Esophagus muscularis mucosa (tissue), 4 donors: ENCODE measurements around the gene DAZAP1. TPM values are rescaled to one million over a fixed set of nuclear protein-coding genes. Genes with fewer than 3 reads are reported as not detected.

ENCODE experiments used
- DNase-seq: peaks from one replicate; pipeline ENCODE4 v3.0.0-alpha.2; 2017; ENCODE audit errors: extremely low spot score
- H3K27ac ChIP-seq, 4 donors: fragments of 200-600 bp; sonication (generic); replicated peaks in 1 of 4; 1 replicate in 3 of 4; 2 replicates in 1 of 4; pipeline ENCODE4 v1.5.1; 2016 to 2019; ENCODE audit warnings: mild to moderate bottlenecking in 1 of 4
- H3K27me3 ChIP-seq, 4 donors: fragments of 200-600 bp; sonication (generic); one replicate each; pipeline versions ENCODE4 v1.5.1 to v1.6.0; 2016 to 2019
- H3K36me3 ChIP-seq, 4 donors: fragments of 200-600 bp; sonication (generic); one replicate each; pipeline ENCODE4 v1.5.1; 2016 to 2019
- H3K4me1 ChIP-seq, 4 donors: fragments of 200-600 bp; sonication (generic); one replicate each; pipeline ENCODE4 v1.5.1; 2016 to 2019
- H3K4me3 ChIP-seq, 4 donors: fragments of 200-600 bp; sonication (generic); 1 replicate in 2 of 4; 2 replicates in 2 of 4; pipeline ENCODE4 v1.5.1; 2016 to 2019; ENCODE audit warnings: mild to moderate bottlenecking in 4 of 4, moderate library complexity in 1 of 4
- H3K9me3 ChIP-seq, 4 donors: fragments of 200-600 bp; sonication (generic); 1 replicate in 3 of 4; 2 replicates in 1 of 4; pipeline ENCODE4 v1.5.1; 2016 to 2019
- EP300 ChIP-seq: sonication (generic); formaldehyde crosslinking; IDR thresholded peaks from one replicate; pipeline ENCODE4 v1.6.1; 2017; ENCODE audit warnings: antibody characterized with exemption
- POLR2A ChIP-seq: fragments of 450-650 bp; IDR thresholded peaks from one replicate; pipeline ENCODE4 v1.6.1; 2017; ENCODE audit warnings: antibody characterized with exemption, moderate library complexity, mild to moderate bottlenecking, low read depth
- POLR2AphosphoS5 ChIP-seq, 2 donors: sonication (generic); formaldehyde crosslinking; IDR thresholded peaks; one replicate each; pipeline ENCODE4 v1.6.1; 2017; ENCODE audit warnings: antibody characterized with exemption in 2 of 2
- WGBS: methylation state at CpG from one replicate; pipeline ENCODE4 v1.1.5; 2018; 5-methylcytosine and 5-hydroxymethylcytosine counted together
- intact Hi-C: fragments of 100-400 bp; cut with DNase I; formaldehyde crosslinking; loops from one replicate; pipeline ENCODE4 v1.15.1; 2023
- total RNA-seq, 4 donors: library from RNA; depleted of rRNA; stranded (reverse); fragments of >200 nt; gene quantifications; one replicate each; pipeline versions ENCODE4 v1.1.0 to v1.2.1, GENCODE V29; 2016
- TF ChIP-seq, protein P1 (sequence below), 3 experiments: fragments of 200-600 bp in 2 of 3; fragments of 450-650 bp in 1 of 3; sonication (generic) in 2 of 3; IDR thresholded peaks; one replicate each; pipeline ENCODE4 v1.5.1; 2017 to 2019; ENCODE audit warnings: antibody characterized with exemption in 3 of 3, mild to moderate bottlenecking in 2 of 3, moderate library complexity in 1 of 3

The DAZAP1 gene
- total RNA-seq, 4 donors from 2014 or later, result 44.9 to 79.4 (median 52.9) TPM

DNA sequence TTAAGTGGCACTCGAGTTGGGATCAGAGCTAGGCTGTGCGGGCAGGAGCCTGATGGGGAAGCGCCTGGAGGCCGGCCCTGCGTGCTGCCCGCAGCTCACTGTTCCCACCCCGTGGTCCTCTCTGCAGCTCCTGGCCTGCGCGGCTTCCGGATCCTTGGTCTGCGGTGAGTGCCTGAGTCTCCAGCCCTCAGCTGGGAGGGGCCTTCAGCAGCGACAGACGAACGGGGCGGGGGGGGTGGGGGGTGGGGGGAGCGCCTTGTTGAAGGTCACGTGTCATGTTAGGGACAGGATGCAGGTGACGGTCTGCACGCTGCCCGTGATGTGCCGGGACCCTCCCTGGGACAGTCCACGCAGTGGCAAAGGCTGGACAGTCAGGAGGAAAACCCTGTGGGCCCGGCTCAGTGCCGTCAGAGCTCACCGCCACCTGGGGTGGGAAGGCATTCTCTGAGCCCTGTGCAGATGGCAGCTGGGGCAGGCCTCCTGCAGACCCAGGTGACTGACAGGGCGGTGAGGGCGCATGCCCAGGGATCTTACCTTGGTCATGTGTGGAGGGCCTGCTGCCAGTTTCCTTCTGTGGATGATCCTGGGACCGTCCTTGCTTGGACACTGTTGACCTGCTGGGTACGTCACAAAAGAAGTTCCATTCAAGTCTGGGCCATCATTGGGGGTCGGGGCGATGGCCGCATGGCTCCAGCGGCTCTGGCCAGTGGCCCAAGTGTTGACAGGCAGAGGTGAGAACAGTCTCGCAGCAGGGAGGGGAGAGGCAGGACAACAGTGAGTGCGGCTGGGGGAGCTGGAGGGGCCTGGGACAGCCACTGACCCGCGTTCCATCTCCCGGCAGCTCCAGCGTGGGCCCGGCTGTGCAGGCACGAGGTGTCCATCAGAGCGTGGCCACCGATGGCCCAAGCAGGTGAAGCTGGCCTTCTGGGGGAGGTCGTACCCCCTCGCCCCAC, 19.4 kb upstream of the DAZAP1 start:
- peaks cover 45 to 71% (median 52%) of the 10 kb centered on the region in 4 donors for H3K36me3 ChIP-seq
- DNase-seq, result no peak
- H3K4me1 ChIP-seq, result peaks cover 40 to 47% (median 42%) of the 10 kb centered on the region in 4 donors
- H3K27ac ChIP-seq, result no peak overlapping the region
- no peak for TF ChIP-seq POLR2A
- no peak for TF ChIP-seq POLR2AphosphoS5 (IDR thresholded peaks at IDR 0.05)
- TF ChIP-seq, protein P1, sequence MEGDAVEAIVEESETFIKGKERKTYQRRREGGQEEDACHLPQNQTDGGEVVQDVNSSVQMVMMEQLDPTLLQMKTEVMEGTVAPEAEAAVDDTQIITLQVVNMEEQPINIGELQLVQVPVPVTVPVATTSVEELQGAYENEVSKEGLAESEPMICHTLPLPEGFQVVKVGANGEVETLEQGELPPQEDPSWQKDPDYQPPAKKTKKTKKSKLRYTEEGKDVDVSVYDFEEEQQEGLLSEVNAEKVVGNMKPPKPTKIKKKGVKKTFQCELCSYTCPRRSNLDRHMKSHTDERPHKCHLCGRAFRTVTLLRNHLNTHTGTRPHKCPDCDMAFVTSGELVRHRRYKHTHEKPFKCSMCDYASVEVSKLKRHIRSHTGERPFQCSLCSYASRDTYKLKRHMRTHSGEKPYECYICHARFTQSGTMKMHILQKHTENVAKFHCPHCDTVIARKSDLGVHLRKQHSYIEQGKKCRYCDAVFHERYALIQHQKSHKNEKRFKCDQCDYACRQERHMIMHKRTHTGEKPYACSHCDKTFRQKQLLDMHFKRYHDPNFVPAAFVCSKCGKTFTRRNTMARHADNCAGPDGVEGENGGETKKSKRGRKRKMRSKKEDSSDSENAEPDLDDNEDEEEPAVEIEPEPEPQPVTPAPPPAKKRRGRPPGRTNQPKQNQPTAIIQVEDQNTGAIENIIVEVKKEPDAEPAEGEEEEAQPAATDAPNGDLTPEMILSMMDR (IDR thresholded peaks at IDR 0.05), result no peak
- no peak for TF ChIP-seq EP300
- WGBS, result 90% methylated on average over 15 of the region's 45 CpGs
- no peak overlapping the region for H3K4me3 ChIP-seq
- intact Hi-C loops, result no loop called here
- no peaks in the 10 kb centered on the region for H3K27me3 ChIP-seq
- no peaks in the 10 kb centered on the region for H3K9me3 ChIP-seq

DNA sequence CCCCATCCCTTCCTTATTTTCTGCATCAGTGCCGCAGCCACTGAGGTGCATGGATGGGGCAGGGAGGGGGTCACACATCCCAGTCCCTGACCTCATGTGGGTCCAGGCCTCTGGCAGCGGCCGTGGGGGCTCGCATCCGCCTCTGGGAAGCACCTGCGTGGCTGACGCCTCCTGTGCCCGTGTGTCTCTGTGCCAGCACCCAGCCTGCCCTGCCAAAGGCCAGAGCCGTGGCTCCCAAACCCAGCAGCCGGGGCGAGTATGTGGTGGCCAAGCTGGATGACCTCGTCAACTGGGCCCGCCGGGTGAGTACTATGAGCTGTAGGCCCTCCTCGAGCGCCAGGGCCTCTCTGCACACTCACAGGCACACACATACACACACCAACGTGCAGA, 18.8 kb upstream of the DAZAP1 start:
- 80% methylated on average over 1 of the region's 17 CpGs for WGBS
- DNase-seq, result no peak
- intact Hi-C loops, result no loop called here
- TF ChIP-seq POLR2AphosphoS5 (IDR thresholded peaks at IDR 0.05), result no peak
- no peak for TF ChIP-seq EP300
- TF ChIP-seq, protein P1 (IDR thresholded peaks at IDR 0.05), result no peak
- no peak for TF ChIP-seq POLR2A
- H3K4me3 ChIP-seq, result no peak overlapping the region
- no peak overlapping the region for H3K27ac ChIP-seq
- H3K27me3 ChIP-seq, result no peaks in the 10 kb centered on the region
- no peaks in the 10 kb centered on the region for H3K9me3 ChIP-seq
- H3K36me3 ChIP-seq, result peaks cover 51 to 77% (median 59%) of the 10 kb centered on the region in 4 donors
- H3K4me1 ChIP-seq, result peaks cover 40 to 45% (median 41%) of the 10 kb centered on the region in 4 donors

DNA sequence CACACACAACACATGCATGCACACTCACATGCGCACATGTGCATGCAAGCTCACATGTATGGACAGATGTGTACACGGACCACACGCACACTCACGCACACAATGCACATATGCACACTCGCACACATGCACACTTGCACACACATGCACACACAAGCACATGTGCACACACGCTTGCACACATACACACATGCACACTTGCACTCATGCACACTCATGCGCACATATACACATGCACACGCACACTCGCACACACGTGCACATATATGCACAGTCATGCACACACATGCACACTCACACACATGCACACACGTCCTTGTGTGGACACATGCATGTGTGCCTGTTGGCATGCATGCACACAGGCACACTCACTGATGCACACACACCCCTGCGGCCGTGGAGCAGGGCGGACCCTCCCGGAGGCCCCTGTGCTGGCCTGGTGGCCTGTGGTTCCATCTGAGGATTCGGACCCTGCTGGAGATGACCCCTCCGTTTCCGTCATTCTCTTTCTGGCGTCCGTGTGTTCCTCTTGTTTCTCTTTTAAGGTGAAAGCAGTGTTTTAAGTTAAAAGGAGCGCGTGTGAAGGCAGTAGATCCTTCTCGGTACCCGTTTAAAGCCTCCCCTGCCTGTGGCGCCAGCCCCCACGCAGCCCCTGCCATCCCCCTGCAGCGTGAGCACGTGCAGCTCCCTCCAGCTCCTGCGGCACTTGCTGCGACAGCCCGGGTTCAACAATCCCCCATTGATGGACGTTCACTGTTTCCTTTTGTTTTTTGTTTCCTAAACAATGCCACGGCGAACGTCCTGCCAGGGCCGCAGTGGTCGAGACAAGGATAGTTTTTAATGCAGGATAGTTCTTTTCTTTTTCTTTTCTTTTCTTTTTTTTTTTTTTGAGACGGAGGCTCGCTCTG, 18.1 kb upstream of the DAZAP1 start:
- intact Hi-C loops, result no loop called here
- Histone ChIP-seq H3K27ac (no peak overlapping the region), H3K4me3 (no peak overlapping the region), H3K27me3 (no peaks in the 10 kb centered on the region), H3K4me1 (peaks cover 38 to 44% (median 39%) of the 10 kb centered on the region in 4 donors), H3K36me3 (peaks cover 51 to 84% (median 65%) of the 10 kb centered on the region in 4 donors), H3K9me3 (no peaks in the 10 kb centered on the region)
- WGBS, result 90% methylated on average over 39 of the region's 39 CpGs
- DNase-seq, result no peak
- no peak for TF ChIP-seq POLR2AphosphoS5 (IDR thresholded peaks at IDR 0.05)
- TF ChIP-seq, protein P1 (IDR thresholded peaks at IDR 0.05), result no peak
- TF ChIP-seq EP300, result no peak
- TF ChIP-seq POLR2A, result no peak

DNA sequence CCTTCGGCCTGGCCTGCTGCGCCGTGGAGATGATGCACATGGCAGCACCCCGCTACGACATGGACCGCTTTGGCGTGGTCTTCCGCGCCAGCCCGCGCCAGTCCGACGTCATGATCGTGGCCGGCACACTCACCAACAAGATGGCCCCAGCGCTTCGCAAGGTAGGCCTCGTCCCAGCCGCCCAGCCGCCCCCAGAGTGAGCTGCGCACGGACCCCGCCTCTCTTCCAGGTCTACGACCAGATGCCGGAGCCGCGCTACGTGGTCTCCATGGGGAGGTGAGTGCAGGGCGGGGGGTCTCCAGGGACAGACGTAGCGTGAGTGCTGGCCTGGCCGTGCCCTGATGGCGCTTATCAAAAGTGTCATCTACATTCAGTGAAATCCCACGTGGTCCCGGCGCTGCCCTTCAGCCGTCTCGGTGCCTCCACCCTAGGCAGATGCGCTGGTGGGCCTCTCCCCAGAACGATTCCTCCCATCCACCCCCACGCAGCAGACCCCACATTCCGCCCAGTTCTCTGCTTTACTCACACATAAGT, 16.4 kb upstream of the DAZAP1 start:
- 91% methylated on average over 42 of the region's 42 CpGs for WGBS
- Histone ChIP-seq H3K27ac (no peak overlapping the region), H3K36me3 (peaks cover 51 to 86% (median 76%) of the 10 kb centered on the region in 4 donors), H3K9me3 (no peaks in the 10 kb centered on the region), H3K27me3 (no peaks in the 10 kb centered on the region), H3K4me3 (no peak overlapping the region), H3K4me1 (peaks cover 35 to 44% (median 38%) of the 10 kb centered on the region in 4 donors)
- TF ChIP-seq POLR2A, result no peak
- no peak for TF ChIP-seq EP300
- TF ChIP-seq, protein P1 (IDR thresholded peaks at IDR 0.05), result no peak
- no peak for TF ChIP-seq POLR2AphosphoS5 (IDR thresholded peaks at IDR 0.05)
- no peak for DNase-seq
- intact Hi-C loops, result no loop called here
